Neural cell (in vitro differentiated cells): ENCODE results near the gene GRXCR1.

Source experiments
- EP300 ChIP-seq: fragments of 450-650 bp; conservative IDR thresholded peaks from 2 replicates; pipeline ENCODE4 v1.6.1; 2014; ENCODE audit warnings: antibody characterized with exemption, mild to moderate bottlenecking, moderate library complexity; ENCODE audit not compliant: poor library complexity, severe bottlenecking
- EZH2 ChIP-seq: fragments of 200-600, 300-800 bp; shearing (Covaris generic), sonication (generic); IDR thresholded peaks from 2 replicates; pipeline ENCODE4 v1.6.1; 2014; ENCODE audit warnings: antibody characterized with exemption, low read length, borderline replicate concordance, mild to moderate bottlenecking; ENCODE audit not compliant: insufficient read depth, poor library complexity, severe bottlenecking
- MXI1 ChIP-seq: fragments of 450-650 bp; conservative IDR thresholded peaks from 2 replicates; pipeline ENCODE4 v1.6.1; 2014; ENCODE audit warnings: antibody characterized with exemption, mild to moderate bottlenecking; ENCODE audit not compliant: poor library complexity, severe bottlenecking
- POLR2AphosphoS5 ChIP-seq: IDR thresholded peaks from 2 replicates; pipeline ENCODE4 v1.6.1; 2012
- RAD21 ChIP-seq: fragments of 450-650 bp; conservative IDR thresholded peaks from 2 replicates; pipeline ENCODE4 v1.6.1; 2014; ENCODE audit warnings: antibody characterized with exemption, mild to moderate bottlenecking, moderate library complexity
- SMC3 ChIP-seq: fragments of 450-650 bp; conservative IDR thresholded peaks from 2 replicates; pipeline ENCODE4 v1.6.1; 2014; ENCODE audit warnings: antibody characterized with exemption, mild to moderate bottlenecking, moderate library complexity; ENCODE audit not compliant: poor library complexity
- TAF1 ChIP-seq: IDR thresholded peaks from 2 replicates; pipeline ENCODE4 v1.6.1; 2012; ENCODE audit warnings: low read depth
- TF ChIP-seq, protein P1 (sequence below): fragments of 450-650 bp; IDR thresholded peaks from 2 replicates; pipeline ENCODE4 v1.5.1; 2014; ENCODE audit warnings: antibody characterized with exemption, mild to moderate bottlenecking, moderate library complexity; ENCODE audit not compliant: poor library complexity, severe bottlenecking
- TF ChIP-seq, protein P2 (sequence below): IDR thresholded peaks from 2 replicates; pipeline ENCODE4 v1.6.1; 2012; ENCODE audit warnings: borderline replicate concordance

DNA sequence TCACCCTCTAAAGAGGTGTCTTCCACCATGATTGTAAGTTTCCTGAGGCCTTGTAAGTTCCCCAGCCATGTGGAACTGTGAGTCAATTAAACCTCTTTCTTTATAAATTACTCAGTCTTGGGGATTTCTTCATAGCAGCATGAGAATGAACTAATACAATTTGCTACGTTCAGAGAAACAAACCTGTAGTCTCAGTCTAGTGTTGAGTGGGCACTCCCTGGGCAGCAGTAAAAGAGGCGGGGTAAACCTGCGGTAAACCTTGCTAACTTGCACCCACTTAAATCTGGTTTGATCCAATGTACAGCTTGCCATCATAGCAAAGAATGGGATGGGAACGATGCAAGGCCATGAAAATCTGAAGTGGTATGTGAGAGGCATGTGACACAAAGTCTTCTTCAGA lies 22.4 kb downstream of the GRXCR1 start:
- TF ChIP-seq SMC3, result no peak
- TF ChIP-seq, protein P1, sequence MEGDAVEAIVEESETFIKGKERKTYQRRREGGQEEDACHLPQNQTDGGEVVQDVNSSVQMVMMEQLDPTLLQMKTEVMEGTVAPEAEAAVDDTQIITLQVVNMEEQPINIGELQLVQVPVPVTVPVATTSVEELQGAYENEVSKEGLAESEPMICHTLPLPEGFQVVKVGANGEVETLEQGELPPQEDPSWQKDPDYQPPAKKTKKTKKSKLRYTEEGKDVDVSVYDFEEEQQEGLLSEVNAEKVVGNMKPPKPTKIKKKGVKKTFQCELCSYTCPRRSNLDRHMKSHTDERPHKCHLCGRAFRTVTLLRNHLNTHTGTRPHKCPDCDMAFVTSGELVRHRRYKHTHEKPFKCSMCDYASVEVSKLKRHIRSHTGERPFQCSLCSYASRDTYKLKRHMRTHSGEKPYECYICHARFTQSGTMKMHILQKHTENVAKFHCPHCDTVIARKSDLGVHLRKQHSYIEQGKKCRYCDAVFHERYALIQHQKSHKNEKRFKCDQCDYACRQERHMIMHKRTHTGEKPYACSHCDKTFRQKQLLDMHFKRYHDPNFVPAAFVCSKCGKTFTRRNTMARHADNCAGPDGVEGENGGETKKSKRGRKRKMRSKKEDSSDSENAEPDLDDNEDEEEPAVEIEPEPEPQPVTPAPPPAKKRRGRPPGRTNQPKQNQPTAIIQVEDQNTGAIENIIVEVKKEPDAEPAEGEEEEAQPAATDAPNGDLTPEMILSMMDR, result no peak
- TF ChIP-seq, protein P2, sequence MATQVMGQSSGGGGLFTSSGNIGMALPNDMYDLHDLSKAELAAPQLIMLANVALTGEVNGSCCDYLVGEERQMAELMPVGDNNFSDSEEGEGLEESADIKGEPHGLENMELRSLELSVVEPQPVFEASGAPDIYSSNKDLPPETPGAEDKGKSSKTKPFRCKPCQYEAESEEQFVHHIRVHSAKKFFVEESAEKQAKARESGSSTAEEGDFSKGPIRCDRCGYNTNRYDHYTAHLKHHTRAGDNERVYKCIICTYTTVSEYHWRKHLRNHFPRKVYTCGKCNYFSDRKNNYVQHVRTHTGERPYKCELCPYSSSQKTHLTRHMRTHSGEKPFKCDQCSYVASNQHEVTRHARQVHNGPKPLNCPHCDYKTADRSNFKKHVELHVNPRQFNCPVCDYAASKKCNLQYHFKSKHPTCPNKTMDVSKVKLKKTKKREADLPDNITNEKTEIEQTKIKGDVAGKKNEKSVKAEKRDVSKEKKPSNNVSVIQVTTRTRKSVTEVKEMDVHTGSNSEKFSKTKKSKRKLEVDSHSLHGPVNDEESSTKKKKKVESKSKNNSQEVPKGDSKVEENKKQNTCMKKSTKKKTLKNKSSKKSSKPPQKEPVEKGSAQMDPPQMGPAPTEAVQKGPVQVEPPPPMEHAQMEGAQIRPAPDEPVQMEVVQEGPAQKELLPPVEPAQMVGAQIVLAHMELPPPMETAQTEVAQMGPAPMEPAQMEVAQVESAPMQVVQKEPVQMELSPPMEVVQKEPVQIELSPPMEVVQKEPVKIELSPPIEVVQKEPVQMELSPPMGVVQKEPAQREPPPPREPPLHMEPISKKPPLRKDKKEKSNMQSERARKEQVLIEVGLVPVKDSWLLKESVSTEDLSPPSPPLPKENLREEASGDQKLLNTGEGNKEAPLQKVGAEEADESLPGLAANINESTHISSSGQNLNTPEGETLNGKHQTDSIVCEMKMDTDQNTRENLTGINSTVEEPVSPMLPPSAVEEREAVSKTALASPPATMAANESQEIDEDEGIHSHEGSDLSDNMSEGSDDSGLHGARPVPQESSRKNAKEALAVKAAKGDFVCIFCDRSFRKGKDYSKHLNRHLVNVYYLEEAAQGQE, result no peak
- no peak for TF ChIP-seq EZH2
- TF ChIP-seq RAD21, result no peak
- no peak for TF ChIP-seq EP300
- TF ChIP-seq POLR2AphosphoS5, result no peak
- no peak for TF ChIP-seq TAF1
- TF ChIP-seq MXI1, result no peak
